G401.6 (cell line): Measurements from ENCODE around the gene SSC4D.
A peak's percentile ranks its signal among the peaks of the same experiment; 100 is the strongest.
"Not testable (repeated sequence)": the region's sequence is repeated elsewhere in the genome, so short reads cannot be mapped to it uniquely, and the experiment has no call there.

ENCODE experiments used
- FAIRE-seq: peaks from 2 replicates; lab custom pipeline; 2012; peaks lifted over from hg19 to GRCh38; lab: Jason Lieb, UNC

The SSC4D gene

GRCh38 chr7:76421097-76421496 is 11.6 kb upstream of the SSC4D start:
- FAIRE-seq: peak; percentile 98

GRCh38 chr7:76417654-76418310 is 8.3 kb upstream of the SSC4D start:
- not testable (repeated sequence) for FAIRE-seq

GRCh38 chr7:76412249-76412648 is 2.8 kb upstream of the SSC4D start:
- no peak for FAIRE-seq

GRCh38 chr7:76411626-76412025 is 2.1 kb upstream of the SSC4D start:
- no peak for FAIRE-seq

- no peak for FAIRE-seq
Measured at GRCh38 chr7:76408121-76408560, 1.4 kb downstream of the SSC4D start.

GRCh38 chr7:76407718-76408117 is 1.8 kb downstream of the SSC4D start:
- no peak for FAIRE-seq

- no peak for FAIRE-seq
Measured at GRCh38 chr7:76405738-76406137, 3.8 kb downstream of the SSC4D start.

- no peak for FAIRE-seq
Measured at GRCh38 chr7:76403780-76404494, 5.6 kb downstream of the SSC4D start.

- not testable (repeated sequence) for FAIRE-seq
Measured at GRCh38 chr7:76403097-76403496, 6.4 kb downstream of the SSC4D start.

- FAIRE-seq: no peak
Measured at GRCh38 chr7:76400248-76400647, 9.2 kb downstream of the SSC4D start.

GRCh38 chr7:76397409-76398183 is 11.9 kb downstream of the SSC4D start:
- FAIRE-seq: no peak

- no peak for FAIRE-seq
Measured at GRCh38 chr7:76396864-76397263, 12.6 kb downstream of the SSC4D start.

- FAIRE-seq: peak; percentile 98
Measured at GRCh38 chr7:76395965-76396726, 13.4 kb downstream of the SSC4D start.

GRCh38 chr7:76395605-76395964 is 13.9 kb downstream of the SSC4D start:
- not testable (repeated sequence) for FAIRE-seq

- no peak for FAIRE-seq
Measured at GRCh38 chr7:76394957-76395356, 14.5 kb downstream of the SSC4D start.

GRCh38 chr7:76393116-76394031 is 16.1 kb downstream of the SSC4D start:
- no peak for FAIRE-seq

- FAIRE-seq: no peak
Measured at GRCh38 chr7:76392531-76393115, 16.9 kb downstream of the SSC4D start.

GRCh38 chr7:76390092-76390491 is 19.4 kb downstream of the SSC4D start:
- FAIRE-seq: no peak

- FAIRE-seq: not testable (repeated sequence)
Measured at GRCh38 chr7:76387789-76388188, 21.7 kb downstream of the SSC4D start.

GRCh38 chr7:76386691-76387260 is 22.7 kb downstream of the SSC4D start:
- no peak for FAIRE-seq
